22Rv1 (cell line): ENCODE results near the gene TNS2.
A peak's percentile ranks its signal among the peaks of the same experiment; 100 is the strongest.

Source experiments
- H3K27ac ChIP-seq: fragments of 450-650 bp; 2 replicates; pipeline ENCODE4 v1.5.1; 2017
- ZFX ChIP-seq: fragments of 450-650 bp; IDR thresholded peaks from 2 replicates; pipeline ENCODE4 v1.6.1; 2017; ENCODE audit warnings: antibody characterized with exemption, borderline replicate concordance
- TF ChIP-seq, protein P1 (sequence below): fragments of 450-650 bp; IDR thresholded peaks from 2 replicates; pipeline ENCODE4 v1.5.1; 2017; ENCODE audit warnings: mild to moderate bottlenecking

TNS2 gene

DNA sequence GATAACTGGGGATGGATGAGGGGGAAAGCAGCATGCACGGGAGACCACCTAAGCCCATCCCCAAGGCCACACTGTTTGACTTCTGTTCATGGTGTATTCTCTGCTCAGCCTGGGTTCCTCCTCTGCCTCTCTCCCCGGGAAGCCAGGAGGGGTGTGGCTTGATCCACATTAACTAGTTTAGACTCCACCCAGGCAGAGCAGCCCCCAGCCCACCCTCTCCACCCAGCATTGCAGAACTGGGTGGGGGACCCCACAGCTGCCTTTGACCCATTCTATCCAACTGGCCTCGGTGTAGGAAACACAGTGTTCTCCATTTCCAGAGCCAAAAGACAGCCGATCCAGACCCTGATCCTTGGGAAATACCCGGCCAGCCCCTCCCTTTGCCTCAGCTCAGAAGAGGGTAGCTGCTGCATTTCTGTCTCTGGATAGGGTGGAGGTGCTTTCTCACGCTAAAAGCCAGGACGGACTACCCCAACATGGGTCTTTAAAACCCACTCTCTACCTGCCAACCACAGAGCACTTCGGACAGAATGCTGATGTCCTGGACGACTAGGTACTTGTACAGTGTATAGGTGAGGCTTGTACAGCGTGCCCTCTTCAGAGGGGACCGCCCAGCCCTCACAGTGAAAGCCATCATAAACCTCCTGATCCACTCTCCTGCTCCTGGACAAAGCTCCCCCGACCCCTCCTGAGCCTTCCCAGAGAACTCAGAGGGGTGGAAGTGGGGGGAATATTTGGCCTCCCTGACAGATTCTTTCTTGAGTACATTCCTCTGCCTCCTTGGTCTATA is 20.0 kb downstream of the TNS2 start:
- H3K27ac ChIP-seq = no peak overlapping the region
- TF ChIP-seq, protein P1, sequence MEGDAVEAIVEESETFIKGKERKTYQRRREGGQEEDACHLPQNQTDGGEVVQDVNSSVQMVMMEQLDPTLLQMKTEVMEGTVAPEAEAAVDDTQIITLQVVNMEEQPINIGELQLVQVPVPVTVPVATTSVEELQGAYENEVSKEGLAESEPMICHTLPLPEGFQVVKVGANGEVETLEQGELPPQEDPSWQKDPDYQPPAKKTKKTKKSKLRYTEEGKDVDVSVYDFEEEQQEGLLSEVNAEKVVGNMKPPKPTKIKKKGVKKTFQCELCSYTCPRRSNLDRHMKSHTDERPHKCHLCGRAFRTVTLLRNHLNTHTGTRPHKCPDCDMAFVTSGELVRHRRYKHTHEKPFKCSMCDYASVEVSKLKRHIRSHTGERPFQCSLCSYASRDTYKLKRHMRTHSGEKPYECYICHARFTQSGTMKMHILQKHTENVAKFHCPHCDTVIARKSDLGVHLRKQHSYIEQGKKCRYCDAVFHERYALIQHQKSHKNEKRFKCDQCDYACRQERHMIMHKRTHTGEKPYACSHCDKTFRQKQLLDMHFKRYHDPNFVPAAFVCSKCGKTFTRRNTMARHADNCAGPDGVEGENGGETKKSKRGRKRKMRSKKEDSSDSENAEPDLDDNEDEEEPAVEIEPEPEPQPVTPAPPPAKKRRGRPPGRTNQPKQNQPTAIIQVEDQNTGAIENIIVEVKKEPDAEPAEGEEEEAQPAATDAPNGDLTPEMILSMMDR = no peak
- no peak for TF ChIP-seq ZFX

DNA sequence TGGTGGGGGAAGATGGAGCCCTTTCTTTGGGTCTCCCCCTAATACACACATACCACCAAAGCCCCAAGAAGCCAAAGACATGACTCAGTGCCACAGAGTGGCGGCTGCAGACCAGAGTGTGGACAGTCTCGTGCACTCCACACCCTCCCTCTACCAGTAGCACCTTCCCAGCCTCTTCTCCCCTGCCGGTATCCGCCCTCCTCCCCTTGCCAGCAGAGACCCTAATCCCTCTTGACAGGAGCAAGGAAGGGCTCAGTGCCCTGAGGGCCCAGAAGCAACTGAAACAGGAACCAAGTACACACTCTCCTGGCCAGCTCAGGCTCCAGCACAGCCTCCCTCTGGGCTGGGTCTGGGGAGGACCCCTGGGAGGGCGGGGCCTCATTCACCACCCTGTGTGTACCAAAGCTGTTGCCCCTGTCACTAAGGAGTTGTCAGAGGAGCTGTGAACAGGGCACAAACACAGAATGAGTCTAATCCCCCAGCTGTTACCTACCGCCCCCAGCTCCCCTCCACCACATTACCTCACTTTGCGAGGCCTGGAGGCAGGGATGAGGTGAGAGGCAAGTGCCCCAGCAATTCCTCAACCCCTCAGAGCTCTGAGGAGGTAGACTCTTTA is 21.1 kb downstream of the TNS2 start:
- TF ChIP-seq, protein P1 = no peak
- no peak for TF ChIP-seq ZFX
- no peak overlapping the region for H3K27ac ChIP-seq

DNA sequence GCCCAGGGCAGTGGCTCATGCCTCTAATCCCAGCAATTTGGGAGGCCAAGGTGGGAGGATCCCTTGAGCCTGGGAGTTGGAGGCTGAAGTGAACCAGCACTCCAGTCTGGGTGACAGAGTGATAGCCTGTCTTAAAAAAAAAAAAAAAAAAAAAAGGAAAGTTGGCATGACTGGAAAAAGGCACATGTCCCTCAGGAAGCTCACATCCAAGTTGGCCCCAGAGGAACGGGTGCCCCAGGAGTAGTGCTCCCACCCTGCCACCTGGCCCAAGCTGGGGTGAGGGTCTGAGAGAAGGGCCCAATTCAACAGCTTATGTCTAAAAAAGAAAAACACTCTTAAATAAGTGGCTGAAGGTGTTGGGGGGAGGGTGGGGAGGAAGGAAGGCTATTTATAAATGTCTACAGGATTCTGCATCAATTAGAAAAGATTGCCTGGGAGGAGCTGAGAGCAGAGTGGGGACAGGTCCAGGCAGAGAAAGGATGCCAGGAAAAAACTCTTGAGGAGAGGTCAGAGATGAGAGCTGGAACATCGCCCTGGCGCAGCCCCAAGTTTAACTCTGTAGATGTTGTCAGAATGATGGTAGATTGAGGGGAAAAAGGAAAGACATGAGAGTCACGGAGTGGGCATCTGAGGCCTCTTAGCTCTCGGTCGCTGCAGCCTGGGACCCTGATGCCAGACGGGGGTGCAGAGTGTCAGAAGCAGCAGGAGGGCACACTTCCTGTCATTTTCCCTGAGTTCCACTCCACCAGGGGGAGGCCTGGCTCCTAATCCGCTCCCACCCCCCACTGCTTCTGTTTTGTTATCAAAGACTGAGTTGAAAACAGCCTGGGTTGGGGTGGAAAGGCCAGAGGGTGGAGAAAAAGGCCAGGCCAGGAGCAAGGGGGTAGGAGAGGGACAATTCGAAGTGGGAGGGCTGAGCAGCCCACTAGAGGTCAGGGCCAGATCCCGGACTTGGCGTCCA is 22.0 kb downstream of the TNS2 start:
- no peak overlapping the region for H3K27ac ChIP-seq
- no peak for TF ChIP-seq ZFX
- TF ChIP-seq, protein P1 = no peak

DNA sequence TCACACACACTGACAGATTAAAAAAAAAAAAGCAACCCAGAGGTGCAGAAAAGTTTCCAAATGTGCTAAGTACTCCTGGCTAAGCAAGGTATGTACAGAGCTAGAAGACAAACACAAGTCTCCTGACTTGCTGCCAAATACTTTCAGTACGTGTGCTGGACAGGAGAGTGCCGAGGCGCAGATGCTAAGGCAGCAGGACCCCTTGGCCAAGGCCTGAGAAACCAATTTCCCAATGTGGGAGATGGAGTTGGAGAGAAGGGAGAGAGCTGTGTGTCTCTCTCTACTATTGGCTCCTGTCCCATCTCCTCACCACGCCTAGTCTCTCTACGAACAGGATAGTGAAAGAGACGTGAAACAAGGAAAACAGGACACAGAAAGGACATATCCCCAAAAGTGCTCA is 24.0 kb downstream of the TNS2 start:
- H3K27ac ChIP-seq = peak overlapping the region; percentile 26
- no peak for TF ChIP-seq ZFX
- TF ChIP-seq, protein P1 = no peak

DNA sequence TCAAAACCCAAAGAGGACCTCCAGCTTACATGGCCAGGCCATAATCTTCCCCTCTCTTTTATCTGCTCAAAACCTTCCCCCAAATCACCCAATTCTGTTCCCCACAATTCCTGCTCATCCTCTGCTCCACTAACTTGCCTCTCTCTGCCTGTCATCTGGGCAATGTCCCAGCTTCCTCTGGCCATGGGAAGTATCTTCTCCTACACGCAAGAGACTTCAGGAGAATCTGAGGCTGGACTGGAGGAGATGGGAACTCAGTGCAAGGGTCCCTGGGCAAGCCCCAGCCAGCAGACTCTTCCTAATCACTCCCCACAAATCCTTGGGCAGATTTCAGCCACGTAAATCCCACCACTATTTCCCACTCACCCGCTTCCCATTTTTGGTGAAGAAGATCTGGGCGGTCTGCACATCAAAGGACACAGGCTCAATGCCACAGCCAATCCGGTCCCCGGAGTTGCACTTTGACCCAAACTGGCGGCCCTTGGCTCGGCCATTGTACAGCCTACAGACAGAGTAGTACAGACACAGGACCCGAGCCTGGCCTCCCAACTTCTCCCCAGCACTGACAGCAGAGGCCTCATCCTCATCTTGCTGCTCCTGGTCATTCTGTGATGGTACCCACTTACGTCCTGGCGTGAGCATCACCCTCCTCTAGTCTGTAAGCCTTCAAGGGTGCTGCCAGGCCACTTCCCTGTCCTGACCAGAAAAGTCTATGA is 24.6 kb downstream of the TNS2 start:
- peak overlapping the region; percentile 26 for H3K27ac ChIP-seq
- TF ChIP-seq ZFX = no peak
- TF ChIP-seq, protein P1 = no peak

DNA sequence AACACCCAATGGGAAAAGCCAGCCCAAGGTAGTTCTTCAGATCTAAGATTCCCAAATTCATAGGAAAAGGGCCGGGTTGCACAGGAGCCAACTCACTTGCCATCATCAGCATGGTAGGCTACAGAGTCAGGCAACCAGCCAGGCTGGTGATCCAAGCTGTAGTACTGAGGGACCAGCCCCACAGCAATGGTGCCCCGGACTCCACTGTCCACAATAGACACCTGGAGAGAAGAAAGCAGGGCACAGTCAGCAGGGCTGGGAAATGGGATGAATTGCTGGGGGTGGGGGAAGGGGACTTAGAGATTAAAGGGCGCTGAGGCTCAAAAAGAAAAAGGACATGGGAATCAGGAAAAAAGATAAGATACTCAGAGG is 25.1 kb downstream of the TNS2 start:
- no peak for TF ChIP-seq ZFX
- TF ChIP-seq, protein P1 = no peak
- no peak overlapping the region for H3K27ac ChIP-seq
